Measurements from ENCODE around the gene FNDC3B.
A peak's percentile ranks its signal among the peaks of the same experiment; 100 is the strongest.

Gene FNDC3B

DNA sequence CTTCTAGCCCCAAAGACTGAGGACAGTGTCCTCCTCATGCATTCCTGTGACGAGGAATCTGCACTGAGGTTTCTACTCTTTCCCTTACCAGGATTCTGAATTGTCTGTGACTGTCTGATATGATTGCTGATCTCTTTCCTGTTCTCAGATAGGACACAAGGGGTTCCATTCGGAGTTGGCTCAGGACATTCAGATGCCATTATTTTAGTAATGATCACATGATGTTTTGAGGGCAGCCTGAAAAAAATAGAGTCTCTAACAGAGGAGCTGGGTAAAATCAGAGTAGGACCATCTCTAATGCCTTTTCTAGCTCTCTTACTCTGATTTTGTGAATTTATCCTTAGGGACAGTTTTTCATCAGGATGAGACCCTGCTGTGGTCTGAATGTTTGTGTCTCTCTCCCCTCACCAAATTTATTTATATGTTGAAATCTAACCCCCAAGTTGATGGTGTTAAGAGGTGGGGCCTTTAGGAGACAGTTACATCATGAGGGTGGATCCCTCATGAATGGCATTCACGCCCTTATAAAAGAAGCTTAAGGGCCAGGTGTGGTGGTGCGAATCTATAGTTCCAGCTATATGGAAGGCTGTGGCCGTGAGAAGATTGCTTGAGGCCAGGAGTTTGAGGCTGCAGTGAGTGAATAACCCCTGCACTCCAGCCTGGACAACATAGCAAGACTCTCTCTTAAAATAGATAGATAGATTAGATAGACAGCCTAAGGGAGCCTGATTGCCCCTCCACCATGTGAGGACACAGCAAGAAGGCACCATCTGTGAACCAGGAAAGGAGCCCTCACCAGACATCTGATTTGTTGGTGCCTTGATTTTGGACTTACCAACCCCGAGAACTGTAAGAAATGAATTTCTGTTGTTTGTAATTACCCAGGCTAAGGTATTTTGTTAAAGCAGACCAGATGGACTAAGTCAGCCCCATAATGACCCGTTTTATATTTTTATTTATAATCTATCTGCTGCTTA, 24.4 kb downstream of the FNDC3B start:
- Histone ChIP-seq H3K27me3 (ENCODE audit: control insufficient read depth in 5 of 5, insufficient read depth in 4 of 5, low read length in 5 of 5) (no peaks in the 10 kb centered on the region), H3K36me3 (ENCODE audit: control insufficient read depth in 5 of 5, insufficient read depth in 5 of 5, low read length in 5 of 5) (peaks cover 0 to 9% (median 2%) of the 10 kb centered on the region in 5 donors), H3K27ac (ENCODE audit: low read depth, low read length) (peak overlapping the region; percentile 38), H3K4me1 (ENCODE audit: control insufficient read depth in 5 of 5, insufficient read depth in 5 of 5, low read length in 5 of 5) (peaks cover 12 to 52% (median 47%) of the 10 kb centered on the region in 5 donors), H3K9ac (ENCODE audit: low read length in 5 of 5) (no peak overlapping the region), H3K9me3 (ENCODE audit: control insufficient read depth in 5 of 5, low read length in 5 of 5) (no peaks in the 10 kb centered on the region), H3K4me3 (ENCODE audit: low read depth in 1 of 5, low read length in 5 of 5) (no peak overlapping the region)

GRCh38 chr3:172065527-172065926, 26.1 kb downstream of the FNDC3B start:
- Histone ChIP-seq H3K36me3 (ENCODE audit: control insufficient read depth in 5 of 5, insufficient read depth in 5 of 5, low read length in 5 of 5) (peaks cover 0 to 6% (median 2%) of the 10 kb centered on the region in 5 donors), H3K9ac (ENCODE audit: low read length in 5 of 5) (no peak overlapping the region), H3K27me3 (ENCODE audit: control insufficient read depth in 5 of 5, insufficient read depth in 4 of 5, low read length in 5 of 5) (no peaks in the 10 kb centered on the region), H3K27ac (ENCODE audit: low read depth, low read length) (peak overlapping the region; percentile 9), H3K4me3 (ENCODE audit: low read depth in 1 of 5, low read length in 5 of 5) (no peak overlapping the region), H3K4me1 (ENCODE audit: control insufficient read depth in 5 of 5, insufficient read depth in 5 of 5, low read length in 5 of 5) (peaks cover 12 to 70% (median 57%) of the 10 kb centered on the region in 5 donors), H3K9me3 (ENCODE audit: control insufficient read depth in 5 of 5, low read length in 5 of 5) (no peaks in the 10 kb centered on the region)

DNA sequence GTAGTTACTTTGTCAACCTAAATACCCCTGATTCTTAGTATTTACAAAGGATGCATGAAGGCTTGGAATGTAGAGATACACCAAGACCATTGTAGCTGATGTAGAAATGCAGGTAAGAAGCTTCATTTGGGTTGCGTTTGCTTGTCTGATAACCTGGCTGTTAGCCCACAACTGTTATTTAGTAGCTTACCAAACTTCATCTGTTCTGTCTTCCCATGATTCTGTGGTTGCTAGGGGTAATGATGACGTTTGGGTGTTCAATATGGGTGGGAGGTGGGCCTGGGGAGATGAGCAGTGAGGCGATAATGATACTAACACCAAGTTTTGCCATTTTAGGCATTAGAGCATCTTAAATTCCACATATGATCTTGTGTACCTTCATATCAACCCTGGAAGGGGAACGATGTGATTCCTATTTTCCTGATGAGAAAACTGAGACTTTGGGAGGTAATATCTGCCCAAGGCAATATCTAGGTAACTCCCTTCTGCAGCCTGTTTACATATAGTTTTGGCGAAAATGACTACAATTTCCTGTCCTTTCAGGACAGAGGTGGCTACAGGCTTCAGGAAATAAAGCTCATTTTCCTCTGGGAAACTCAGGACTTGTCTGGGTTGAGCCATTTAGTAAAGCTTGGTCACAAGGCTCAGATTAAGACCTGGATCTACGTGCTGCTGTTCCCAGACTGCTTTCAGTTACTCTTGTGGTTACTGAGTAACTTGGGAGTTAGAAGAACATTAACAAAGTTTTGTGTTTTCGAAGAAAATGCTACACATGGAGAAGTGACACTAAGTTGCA, 26.8 kb downstream of the FNDC3B start:
- peak overlapping the region in 2 of 5 donors; percentile 1 to 25 for H3K4me3 ChIP-seq (ENCODE audit: low read depth in 1 of 5, low read length in 5 of 5)
- no peaks in the 10 kb centered on the region for H3K9me3 ChIP-seq (ENCODE audit: control insufficient read depth in 5 of 5, low read length in 5 of 5)
- H3K9ac ChIP-seq (ENCODE audit: low read length in 5 of 5) = no peak overlapping the region
- peaks cover 0 to 6% (median 2%) of the 10 kb centered on the region in 5 donors for H3K36me3 ChIP-seq (ENCODE audit: control insufficient read depth in 5 of 5, insufficient read depth in 5 of 5, low read length in 5 of 5)
- peak overlapping the region; percentile 47 for H3K27ac ChIP-seq (ENCODE audit: low read depth, low read length)
- no peaks in the 10 kb centered on the region for H3K27me3 ChIP-seq (ENCODE audit: control insufficient read depth in 5 of 5, insufficient read depth in 4 of 5, low read length in 5 of 5)
- peaks cover 12 to 70% (median 52%) of the 10 kb centered on the region in 5 donors for H3K4me1 ChIP-seq (ENCODE audit: control insufficient read depth in 5 of 5, insufficient read depth in 5 of 5, low read length in 5 of 5)

DNA sequence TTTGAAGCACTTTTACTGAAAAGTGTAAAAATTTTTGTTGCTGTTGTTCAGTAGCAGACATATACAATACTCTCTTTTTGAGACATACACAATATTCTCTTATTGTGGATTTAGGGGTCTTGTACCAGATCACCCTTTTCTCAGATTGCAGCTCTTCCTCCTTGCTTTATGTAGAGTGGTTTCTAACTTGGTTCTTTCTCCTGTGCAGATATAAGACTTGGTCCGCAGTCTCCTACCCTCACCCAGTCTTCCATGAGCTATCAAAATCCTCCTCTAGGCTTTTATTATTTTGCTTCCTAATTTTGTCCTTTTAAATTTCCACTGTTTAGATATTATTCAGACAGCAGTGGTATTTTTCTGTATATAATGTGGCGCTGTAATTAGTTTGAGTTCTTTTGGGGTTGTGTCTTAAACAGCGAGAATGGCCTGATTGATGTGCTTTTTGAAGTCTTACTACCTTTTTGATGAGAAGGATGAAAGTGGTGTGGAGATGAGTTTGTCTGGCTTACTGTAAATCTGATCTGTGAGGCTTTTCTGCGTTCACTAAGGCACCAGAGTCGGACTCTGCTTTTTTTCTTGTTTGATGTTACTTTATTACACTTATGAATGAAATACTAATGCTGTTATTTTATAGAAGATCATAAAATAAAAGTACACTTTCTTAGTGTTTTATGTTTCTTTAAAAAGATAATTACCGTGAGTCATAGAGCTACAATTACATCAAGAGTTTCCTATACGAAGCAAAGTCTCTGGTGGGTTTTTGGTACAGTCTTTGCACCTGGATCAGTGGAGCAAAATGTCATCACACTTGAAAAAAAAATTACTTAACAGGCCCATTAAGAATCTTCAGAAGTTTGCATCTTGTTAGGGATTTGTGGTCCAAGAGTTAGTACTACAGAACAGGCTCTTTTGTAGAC, 27.8 kb downstream of the FNDC3B start:
- Histone ChIP-seq H3K4me3 (ENCODE audit: low read depth in 1 of 5, low read length in 5 of 5) (no peak overlapping the region), H3K36me3 (ENCODE audit: control insufficient read depth in 5 of 5, insufficient read depth in 5 of 5, low read length in 5 of 5) (peaks cover 0 to 6% (median 2%) of the 10 kb centered on the region in 5 donors), H3K4me1 (ENCODE audit: control insufficient read depth in 5 of 5, insufficient read depth in 5 of 5, low read length in 5 of 5) (peaks cover 12 to 64% (median 47%) of the 10 kb centered on the region in 5 donors), H3K27me3 (ENCODE audit: control insufficient read depth in 5 of 5, insufficient read depth in 4 of 5, low read length in 5 of 5) (no peaks in the 10 kb centered on the region), H3K9me3 (ENCODE audit: control insufficient read depth in 5 of 5, low read length in 5 of 5) (no peaks in the 10 kb centered on the region), H3K9ac (ENCODE audit: low read length in 5 of 5) (no peak overlapping the region), H3K27ac (ENCODE audit: low read depth, low read length) (peak overlapping the region; percentile 47)

DNA sequence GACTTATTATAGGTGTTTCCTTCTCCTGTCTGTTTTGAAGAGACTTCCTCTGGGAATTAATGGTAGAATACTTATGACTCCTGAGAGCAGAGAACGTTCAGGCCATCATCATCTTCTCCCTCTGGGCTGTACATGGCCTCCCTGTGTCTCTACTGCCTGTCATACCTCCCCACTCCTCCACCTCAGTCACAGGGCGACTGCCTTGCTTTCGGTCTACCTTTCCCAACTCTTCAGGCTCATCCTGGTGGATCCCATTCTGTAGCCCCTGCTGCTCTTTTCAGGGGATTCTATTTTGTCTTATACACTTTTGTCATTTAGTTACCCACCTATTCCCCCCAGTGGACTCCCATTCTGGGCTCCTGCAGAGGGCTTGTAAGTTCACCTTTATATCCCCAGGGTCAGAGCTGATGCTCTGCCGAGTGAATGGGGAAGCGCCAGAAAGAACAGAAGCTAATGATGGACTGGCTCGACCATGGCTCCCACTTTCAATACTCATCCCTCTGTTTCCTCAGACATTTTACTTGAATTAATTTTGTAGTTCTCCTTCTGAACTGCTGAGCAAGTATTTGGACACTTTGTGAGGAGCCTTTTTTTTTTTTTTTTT, 28.6 kb downstream of the FNDC3B start:
- Histone ChIP-seq H3K36me3 (ENCODE audit: control insufficient read depth in 5 of 5, insufficient read depth in 5 of 5, low read length in 5 of 5) (peaks cover 0 to 6% (median 5%) of the 10 kb centered on the region in 5 donors), H3K4me3 (ENCODE audit: low read depth in 1 of 5, low read length in 5 of 5) (no peak overlapping the region), H3K27ac (ENCODE audit: low read depth, low read length) (no peak overlapping the region), H3K27me3 (ENCODE audit: control insufficient read depth in 5 of 5, insufficient read depth in 4 of 5, low read length in 5 of 5) (no peaks in the 10 kb centered on the region), H3K9ac (ENCODE audit: low read length in 5 of 5) (no peak overlapping the region), H3K4me1 (ENCODE audit: control insufficient read depth in 5 of 5, insufficient read depth in 5 of 5, low read length in 5 of 5) (peaks cover 12 to 62% (median 44%) of the 10 kb centered on the region in 5 donors), H3K9me3 (ENCODE audit: control insufficient read depth in 5 of 5, low read length in 5 of 5) (no peaks in the 10 kb centered on the region)

DNA sequence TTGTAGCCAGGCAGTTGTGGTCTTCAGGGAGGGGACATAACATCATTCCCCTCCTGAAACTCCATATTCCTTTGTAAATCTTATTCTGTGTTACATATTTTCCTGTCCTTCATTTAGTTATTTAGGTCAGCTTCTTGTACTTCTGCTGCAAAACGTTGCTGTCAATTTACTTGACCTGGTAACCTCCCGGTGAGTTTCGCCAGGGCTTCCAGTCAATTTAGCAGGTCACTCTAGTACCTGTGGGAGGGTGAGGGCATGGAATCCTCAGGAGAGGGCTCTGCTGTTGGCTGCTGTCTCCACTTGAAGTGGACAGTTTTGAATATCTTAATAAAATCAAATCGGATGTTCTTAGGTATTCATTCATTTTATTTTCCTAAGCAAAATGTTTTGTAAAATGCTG, 29.6 kb downstream of the FNDC3B start:
- H3K4me1 ChIP-seq (ENCODE audit: control insufficient read depth in 5 of 5, insufficient read depth in 5 of 5, low read length in 5 of 5) = peaks cover 12 to 54% (median 47%) of the 10 kb centered on the region in 5 donors
- H3K36me3 ChIP-seq (ENCODE audit: control insufficient read depth in 5 of 5, insufficient read depth in 5 of 5, low read length in 5 of 5) = peaks cover 0 to 10% (median 4%) of the 10 kb centered on the region in 5 donors
- no peak overlapping the region for H3K4me3 ChIP-seq (ENCODE audit: low read depth in 1 of 5, low read length in 5 of 5)
- H3K27ac ChIP-seq (ENCODE audit: low read depth, low read length) = peak overlapping the region; percentile 35
- H3K9ac ChIP-seq (ENCODE audit: low read length in 5 of 5) = no peak overlapping the region
- no peaks in the 10 kb centered on the region for H3K27me3 ChIP-seq (ENCODE audit: control insufficient read depth in 5 of 5, insufficient read depth in 4 of 5, low read length in 5 of 5)
- H3K9me3 ChIP-seq (ENCODE audit: control insufficient read depth in 5 of 5, low read length in 5 of 5) = no peaks in the 10 kb centered on the region

DNA sequence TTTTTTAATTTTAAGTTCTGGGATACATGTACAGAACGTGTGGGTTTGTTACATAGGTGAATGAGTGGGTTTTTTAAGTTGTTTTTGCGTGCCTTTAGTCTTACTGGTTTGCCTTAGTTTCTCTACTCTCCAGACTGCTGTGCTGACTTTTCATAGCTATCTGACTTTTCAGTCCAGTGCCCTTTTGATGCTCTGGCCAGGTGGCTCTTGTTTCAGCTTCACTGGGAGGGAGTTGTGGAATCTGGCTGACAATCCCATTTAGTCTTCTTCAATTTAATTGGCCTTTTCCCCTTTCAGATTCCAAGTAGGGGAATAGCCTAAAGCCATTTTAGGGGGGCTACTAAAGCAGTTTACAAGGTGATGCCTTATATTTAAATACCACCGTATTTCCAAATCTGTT, 30.1 kb downstream of the FNDC3B start:
- Histone ChIP-seq H3K4me1 (ENCODE audit: control insufficient read depth in 5 of 5, insufficient read depth in 5 of 5, low read length in 5 of 5) (peaks cover 12 to 59% (median 52%) of the 10 kb centered on the region in 5 donors), H3K36me3 (ENCODE audit: control insufficient read depth in 5 of 5, insufficient read depth in 5 of 5, low read length in 5 of 5) (peaks cover 0 to 10% (median 4%) of the 10 kb centered on the region in 5 donors), H3K4me3 (ENCODE audit: low read depth in 1 of 5, low read length in 5 of 5) (no peak overlapping the region), H3K9ac (ENCODE audit: low read length in 5 of 5) (peak overlapping the region in 1 of 5 donors; percentile 27), H3K27ac (ENCODE audit: low read depth, low read length) (peak overlapping the region; percentile 35), H3K27me3 (ENCODE audit: control insufficient read depth in 5 of 5, insufficient read depth in 4 of 5, low read length in 5 of 5) (no peaks in the 10 kb centered on the region), H3K9me3 (ENCODE audit: control insufficient read depth in 5 of 5, low read length in 5 of 5) (no peaks in the 10 kb centered on the region)

DNA sequence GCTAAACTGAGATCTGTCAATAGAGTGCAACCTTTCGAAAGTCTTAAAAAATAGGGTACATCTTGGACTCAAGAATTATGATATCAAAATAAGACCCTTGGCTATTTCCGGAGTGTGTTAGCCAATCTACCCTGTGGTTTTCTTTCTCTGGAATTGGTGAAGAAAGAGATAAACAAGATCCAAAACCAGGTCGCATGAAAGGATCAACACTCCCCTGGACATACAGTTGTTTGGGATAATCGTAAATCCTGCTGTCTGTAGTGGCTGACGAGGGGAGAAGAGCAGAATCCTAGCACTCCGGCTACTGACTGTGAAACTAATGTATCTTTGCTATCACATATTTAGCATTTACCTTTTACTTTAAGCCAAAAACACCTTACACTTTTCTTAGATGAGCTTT, 30.9 kb downstream of the FNDC3B start:
- no peaks in the 10 kb centered on the region for H3K27me3 ChIP-seq (ENCODE audit: control insufficient read depth in 5 of 5, insufficient read depth in 4 of 5, low read length in 5 of 5)
- peaks cover 15 to 63% (median 58%) of the 10 kb centered on the region in 5 donors for H3K4me1 ChIP-seq (ENCODE audit: control insufficient read depth in 5 of 5, insufficient read depth in 5 of 5, low read length in 5 of 5)
- peak overlapping the region in 2 of 5 donors; percentile 22 to 27 for H3K9ac ChIP-seq (ENCODE audit: low read length in 5 of 5)
- H3K36me3 ChIP-seq (ENCODE audit: control insufficient read depth in 5 of 5, insufficient read depth in 5 of 5, low read length in 5 of 5) = peaks cover 0 to 10% (median 3%) of the 10 kb centered on the region in 5 donors
- peak overlapping the region; percentile 35 for H3K27ac ChIP-seq (ENCODE audit: low read depth, low read length)
- H3K4me3 ChIP-seq (ENCODE audit: low read depth in 1 of 5, low read length in 5 of 5) = no peak overlapping the region
- no peaks in the 10 kb centered on the region for H3K9me3 ChIP-seq (ENCODE audit: control insufficient read depth in 5 of 5, low read length in 5 of 5)

DNA sequence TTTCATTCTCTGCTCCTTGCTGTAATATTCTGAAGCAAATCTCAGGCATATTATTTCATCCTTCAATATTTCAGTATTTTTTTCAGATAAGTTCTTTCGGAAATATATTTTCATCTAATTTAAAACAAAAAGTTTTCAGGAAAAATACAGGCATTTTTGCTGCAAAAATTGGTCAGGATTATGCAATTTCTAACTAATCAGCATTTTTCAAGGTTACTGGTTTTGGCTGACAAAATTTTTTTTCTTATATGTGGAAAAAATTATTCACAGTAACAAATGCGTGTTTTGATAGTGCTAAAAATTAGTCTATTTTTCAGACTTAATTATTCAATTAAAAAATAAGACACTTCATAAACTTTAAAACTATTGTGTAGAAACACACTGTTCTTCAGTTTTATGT, 31.4 kb downstream of the FNDC3B start:
- H3K4me1 ChIP-seq (ENCODE audit: control insufficient read depth in 5 of 5, insufficient read depth in 5 of 5, low read length in 5 of 5) = peaks cover 11 to 63% (median 52%) of the 10 kb centered on the region in 5 donors
- no peak overlapping the region for H3K9ac ChIP-seq (ENCODE audit: low read length in 5 of 5)
- H3K9me3 ChIP-seq (ENCODE audit: control insufficient read depth in 5 of 5, low read length in 5 of 5) = no peaks in the 10 kb centered on the region
- H3K36me3 ChIP-seq (ENCODE audit: control insufficient read depth in 5 of 5, insufficient read depth in 5 of 5, low read length in 5 of 5) = peaks cover 0 to 9% (median 3%) of the 10 kb centered on the region in 5 donors
- H3K4me3 ChIP-seq (ENCODE audit: low read depth in 1 of 5, low read length in 5 of 5) = no peak overlapping the region
- H3K27ac ChIP-seq (ENCODE audit: low read depth, low read length) = peak overlapping the region; percentile 35
- no peaks in the 10 kb centered on the region for H3K27me3 ChIP-seq (ENCODE audit: control insufficient read depth in 5 of 5, insufficient read depth in 4 of 5, low read length in 5 of 5)
